GM21381 (cell line): ENCODE data around the gene DEPP1.
"Not testable (repeated sequence)": the region's sequence is repeated elsewhere in the genome, so short reads cannot be mapped to it uniquely, and the experiment has no call there.

Experiments
- ATAC-seq: cut with Tn5 transposase; IDR thresholded peaks from one replicate; pipeline ENCODE4 v1.9.1; 2021; ENCODE audit warnings: mild to moderate bottlenecking, moderate library complexity; ENCODE audit not compliant: unreplicated experiment

The DEPP1 gene, protein sequence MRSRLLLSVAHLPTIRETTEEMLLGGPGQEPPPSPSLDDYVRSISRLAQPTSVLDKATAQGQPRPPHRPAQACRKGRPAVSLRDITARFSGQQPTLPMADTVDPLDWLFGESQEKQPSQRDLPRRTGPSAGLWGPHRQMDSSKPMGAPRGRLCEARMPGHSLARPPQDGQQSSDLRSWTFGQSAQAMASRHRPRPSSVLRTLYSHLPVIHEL

GRCh38 chr10:44978570-44979280 is at the start of gene DEPP1:
Gene DEPP1, minus strand, starts transcription at chr10:44978809. Its CDS starts 779 bp downstream, at chr10:44978030.
- ATAC-seq: no peak

DNA sequence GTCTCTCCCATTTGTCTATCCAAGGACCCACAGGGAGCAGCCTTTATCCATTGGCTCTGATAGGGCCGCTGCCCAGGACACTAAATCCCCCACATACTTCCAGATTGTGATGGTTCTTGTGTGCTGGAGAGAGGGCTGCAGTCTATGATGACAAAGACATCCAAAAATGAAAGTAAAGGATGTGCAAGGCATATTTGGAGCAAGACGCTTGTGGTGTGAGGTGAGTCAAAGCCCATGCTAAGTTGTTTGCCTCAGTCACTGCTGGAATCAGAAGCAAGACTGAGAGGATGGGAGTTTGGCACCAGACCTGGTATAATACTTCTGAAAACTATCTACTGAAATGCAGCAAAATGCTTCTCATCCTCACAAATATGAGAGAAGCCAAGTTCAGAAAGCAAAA is 44.8 kb upstream of the DEPP1 start:
- no peak for ATAC-seq

GRCh38 chr10:45015590-45015989 is 37.0 kb upstream of the DEPP1 start:
- ATAC-seq: no peak

DNA sequence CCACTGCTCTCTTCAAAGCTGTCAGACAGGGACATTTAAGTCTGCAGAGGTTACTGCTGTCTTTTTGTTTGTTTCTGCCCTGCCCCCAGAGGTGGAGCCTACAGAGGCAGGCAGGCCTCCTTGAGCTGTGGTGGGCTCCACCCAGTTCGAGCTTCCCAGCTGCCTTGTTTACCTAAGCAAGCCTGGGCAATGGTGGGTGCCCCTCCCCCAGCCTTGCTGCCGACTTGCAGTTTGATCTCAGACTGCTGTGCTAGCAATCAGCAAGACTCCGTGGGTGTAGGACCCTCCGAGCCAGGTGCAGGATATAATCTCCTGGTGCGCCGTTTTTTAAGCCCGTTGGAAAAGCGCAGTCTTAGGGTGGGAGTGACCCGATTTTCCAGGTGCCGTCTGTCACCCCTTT is 35.9 kb upstream of the DEPP1 start:
- not testable (repeated sequence) for ATAC-seq

- ATAC-seq: peak; percentile 86
Observed at GRCh38 chr10:45008524-45009161, 30.0 kb upstream of the DEPP1 start.

- ATAC-seq: no peak
Observed at GRCh38 chr10:45006276-45007030, 27.8 kb upstream of the DEPP1 start.

GRCh38 chr10:45005284-45005683 is 26.7 kb upstream of the DEPP1 start:
- no peak for ATAC-seq

- no peak for ATAC-seq
Observed at GRCh38 chr10:45004661-45005060, 26.1 kb upstream of the DEPP1 start.

DNA sequence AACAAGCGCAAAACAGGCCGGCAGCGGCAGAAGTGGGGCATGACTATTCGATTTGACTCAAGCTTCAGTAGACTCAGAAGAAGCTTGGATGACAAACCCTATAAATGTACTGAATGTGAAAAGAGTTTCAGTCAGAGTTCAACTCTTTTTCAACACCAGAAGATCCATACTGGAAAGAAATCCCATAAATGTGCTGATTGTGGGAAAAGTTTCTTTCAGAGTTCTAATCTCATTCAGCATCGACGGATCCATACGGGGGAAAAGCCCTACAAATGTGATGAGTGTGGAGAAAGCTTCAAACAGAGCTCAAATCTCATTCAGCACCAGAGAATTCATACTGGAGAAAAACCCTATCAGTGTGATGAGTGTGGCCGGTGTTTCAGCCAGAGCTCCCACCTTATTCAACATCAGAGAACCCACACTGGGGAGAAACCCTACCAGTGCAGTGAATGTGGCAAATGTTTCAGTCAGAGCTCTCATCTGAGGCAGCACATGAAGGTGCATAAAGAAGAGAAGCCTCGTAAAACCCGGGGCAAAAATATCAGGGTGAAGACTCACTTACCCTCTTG is 24.9 kb upstream of the DEPP1 start:
- no peak for ATAC-seq

DNA sequence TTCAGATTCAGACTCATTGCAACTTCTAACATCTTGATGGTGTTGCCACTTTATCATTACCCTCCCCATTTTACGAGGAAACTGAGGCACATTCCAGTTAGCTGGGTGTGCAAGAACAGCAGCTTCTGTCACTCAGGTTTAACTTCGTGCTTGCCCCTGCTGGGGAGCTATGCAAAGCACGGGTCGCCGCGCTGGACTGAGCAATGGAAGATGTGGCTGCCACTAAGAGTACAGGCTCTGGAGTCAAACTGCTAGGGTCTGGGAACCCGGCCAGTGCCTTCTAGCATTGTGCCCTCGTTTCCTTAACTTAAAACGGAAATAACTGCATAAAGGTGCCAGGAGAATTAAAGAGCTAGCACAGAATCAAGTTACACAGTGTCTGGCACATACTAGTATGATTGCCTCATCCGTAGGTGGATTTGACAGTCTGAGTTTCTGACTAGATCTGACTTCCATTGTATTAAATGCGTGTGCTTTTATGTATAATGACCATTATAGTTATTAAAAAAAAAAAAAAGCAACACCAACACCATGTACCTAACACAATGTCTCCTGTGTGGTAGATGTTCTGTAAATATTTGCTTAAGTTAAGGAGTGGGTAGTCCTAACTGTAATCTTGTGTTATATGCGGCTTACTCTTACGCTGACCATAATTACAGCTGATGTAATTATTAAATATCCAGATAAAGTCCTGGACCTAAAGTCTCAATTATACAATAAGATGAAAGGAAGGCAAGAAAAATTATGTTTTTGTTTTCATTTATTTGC is 23.0 kb upstream of the DEPP1 start:
- ATAC-seq: peak; percentile 68

GRCh38 chr10:45000752-45001380 is 22.3 kb upstream of the DEPP1 start, which contains the start of gene ZNF22:
Gene ZNF22, plus strand, starts transcription at chr10:45000923. Its CDS starts 2,446 bp downstream, at chr10:45003369.
- peak; percentile 71 for ATAC-seq

DNA sequence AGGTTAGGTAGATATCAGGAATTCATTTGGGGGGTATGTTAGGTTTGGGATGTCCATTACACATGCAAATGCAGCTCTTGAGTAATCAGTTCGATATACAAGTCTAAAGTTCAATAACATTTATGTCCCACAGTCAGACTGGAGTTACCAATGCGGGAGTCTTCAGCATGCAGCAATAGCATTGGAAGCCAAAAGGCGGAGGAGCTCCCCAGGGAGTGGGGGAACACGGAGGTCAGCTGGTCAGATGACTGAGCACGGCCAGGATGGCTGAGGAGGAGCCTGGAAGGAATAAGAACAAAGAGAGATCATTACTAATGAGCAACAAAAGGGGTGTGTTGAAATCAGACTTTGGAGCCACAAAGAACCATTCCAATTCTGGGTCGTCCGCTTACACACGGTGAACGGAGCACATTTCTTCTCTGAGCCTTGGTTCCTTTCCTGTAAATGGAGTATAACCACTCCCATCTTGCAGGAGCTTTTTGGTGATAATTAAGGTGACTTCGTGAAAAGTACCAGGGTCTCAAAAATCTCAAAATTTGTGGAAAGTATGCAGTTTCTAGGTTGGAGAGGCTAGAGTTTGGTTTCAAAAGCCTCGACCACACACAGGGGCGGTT is 21.6 kb upstream of the DEPP1 start:
- ATAC-seq: no peak

DNA sequence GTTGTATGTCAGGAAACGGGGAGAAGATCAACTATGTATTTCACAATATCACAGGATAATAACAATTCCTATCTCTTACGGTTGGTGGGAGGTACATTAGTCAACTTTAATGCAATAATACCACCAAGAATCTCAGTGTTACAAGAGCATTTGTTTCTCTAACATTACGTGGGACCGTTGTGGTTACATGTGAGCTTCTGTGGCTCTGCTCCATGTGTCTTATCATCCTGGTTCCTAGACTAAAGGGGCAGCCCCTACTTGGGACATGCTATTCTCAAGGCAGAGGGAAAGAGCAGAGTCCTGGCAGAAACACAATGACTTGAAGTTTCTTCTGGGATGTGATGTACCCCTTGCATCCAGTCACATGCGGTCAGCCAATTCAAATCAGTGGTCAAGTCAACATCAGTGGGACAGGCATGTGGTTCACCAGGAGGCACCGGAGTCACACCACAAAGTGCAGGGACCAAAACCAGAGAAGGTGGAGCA is 19.6 kb upstream of the DEPP1 start:
- no peak for ATAC-seq

- no peak for ATAC-seq
Observed at GRCh38 chr10:44997105-44997748, 18.6 kb upstream of the DEPP1 start.

DNA sequence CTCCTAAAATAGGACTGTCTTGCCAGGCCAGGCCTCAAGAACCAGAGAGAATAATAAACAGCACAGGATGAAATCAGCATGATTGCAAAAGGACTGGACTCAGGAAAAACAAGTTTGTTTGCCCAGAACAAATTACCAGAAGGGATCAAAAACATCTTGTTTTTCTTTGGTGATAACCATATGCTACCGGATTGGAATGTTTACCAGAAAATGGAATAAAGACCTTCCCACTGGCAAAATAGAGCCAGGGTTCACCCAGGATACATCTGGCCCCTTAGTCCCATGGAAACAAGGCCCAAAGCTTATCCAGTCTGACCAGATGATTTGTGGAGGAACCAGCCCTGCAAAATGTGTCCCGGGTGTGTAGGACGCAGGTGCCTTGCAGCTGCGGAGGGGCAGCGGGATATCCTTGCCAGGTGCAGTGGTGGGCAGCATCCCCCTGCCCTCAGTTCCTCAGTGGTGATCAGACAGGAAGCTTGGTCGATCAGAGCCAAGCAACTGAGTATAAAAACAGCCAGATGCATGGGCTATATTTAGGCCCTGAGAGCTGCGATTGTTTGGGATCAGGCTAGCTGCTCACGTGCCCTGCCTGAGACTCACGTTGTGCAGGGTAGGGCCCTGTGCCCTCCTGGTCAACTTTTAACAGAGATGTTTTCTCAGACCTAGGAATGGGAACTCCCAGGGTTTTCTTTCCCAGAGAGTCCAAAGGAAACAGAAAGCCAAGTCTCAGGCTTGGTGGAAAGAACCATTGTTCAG is 17.5 kb upstream of the DEPP1 start:
- ATAC-seq: no peak

- no peak for ATAC-seq
Observed at GRCh38 chr10:44995581-44995913, 16.9 kb upstream of the DEPP1 start.

- no peak for ATAC-seq
Observed at GRCh38 chr10:44994752-44995530, 16.3 kb upstream of the DEPP1 start.
